Measurements from ENCODE around the gene HSPB1.
A peak's percentile ranks its signal among the peaks of the same experiment; 100 is the strongest.

HSPB1 gene

DNA sequence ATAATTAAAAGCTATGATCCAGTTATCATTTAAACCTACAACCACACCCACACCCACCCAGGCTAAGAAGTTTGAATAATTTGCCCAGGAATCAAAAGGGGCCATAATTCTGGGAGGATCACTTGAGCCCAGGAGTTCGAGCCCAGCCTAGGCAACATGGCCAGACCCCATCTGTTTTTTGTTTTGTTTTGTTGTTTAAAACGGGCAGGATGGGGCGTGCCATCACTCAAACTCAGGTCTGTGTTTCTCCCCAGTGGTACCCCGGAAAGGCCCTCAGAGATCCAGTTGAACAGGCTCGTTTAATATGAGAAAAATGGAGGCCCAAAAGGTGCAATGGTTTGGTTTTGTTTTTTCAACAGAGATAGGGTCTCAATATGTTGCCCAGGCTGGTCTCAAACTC, 23.3 kb downstream of the HSPB1 start:
- Histone ChIP-seq H3K27ac (no peak overlapping the region), H3K9ac (no peak overlapping the region), H3K4me2 (no peak overlapping the region), H3K36me3 (ENCODE audit: insufficient read depth) (peaks cover 31% of the 10 kb centered on the region), H3K27me3 (ENCODE audit: insufficient read depth, low read depth) (no peaks in the 10 kb centered on the region), H4K20me1 (ENCODE audit: insufficient read depth) (peaks cover 38% of the 10 kb centered on the region), H3K79me2 (ENCODE audit: insufficient read depth, low read depth) (peaks cover 60% of the 10 kb centered on the region), H3K4me3 (IDR thresholded peaks at IDR 0.05; ENCODE audit: insufficient read depth, low read depth, low read length) (no peak overlapping the region), H2AFZ (ENCODE audit: low read depth) (no peak overlapping the region), H3K4me1 (ENCODE audit: low read depth, poor library complexity, severe bottlenecking) (peaks cover 88% of the 10 kb centered on the region)
- TF ChIP-seq, protein P1, sequence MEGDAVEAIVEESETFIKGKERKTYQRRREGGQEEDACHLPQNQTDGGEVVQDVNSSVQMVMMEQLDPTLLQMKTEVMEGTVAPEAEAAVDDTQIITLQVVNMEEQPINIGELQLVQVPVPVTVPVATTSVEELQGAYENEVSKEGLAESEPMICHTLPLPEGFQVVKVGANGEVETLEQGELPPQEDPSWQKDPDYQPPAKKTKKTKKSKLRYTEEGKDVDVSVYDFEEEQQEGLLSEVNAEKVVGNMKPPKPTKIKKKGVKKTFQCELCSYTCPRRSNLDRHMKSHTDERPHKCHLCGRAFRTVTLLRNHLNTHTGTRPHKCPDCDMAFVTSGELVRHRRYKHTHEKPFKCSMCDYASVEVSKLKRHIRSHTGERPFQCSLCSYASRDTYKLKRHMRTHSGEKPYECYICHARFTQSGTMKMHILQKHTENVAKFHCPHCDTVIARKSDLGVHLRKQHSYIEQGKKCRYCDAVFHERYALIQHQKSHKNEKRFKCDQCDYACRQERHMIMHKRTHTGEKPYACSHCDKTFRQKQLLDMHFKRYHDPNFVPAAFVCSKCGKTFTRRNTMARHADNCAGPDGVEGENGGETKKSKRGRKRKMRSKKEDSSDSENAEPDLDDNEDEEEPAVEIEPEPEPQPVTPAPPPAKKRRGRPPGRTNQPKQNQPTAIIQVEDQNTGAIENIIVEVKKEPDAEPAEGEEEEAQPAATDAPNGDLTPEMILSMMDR (conservative IDR thresholded peaks at IDR 0.05; ENCODE audit: low read depth, low read length), result no peak

DNA sequence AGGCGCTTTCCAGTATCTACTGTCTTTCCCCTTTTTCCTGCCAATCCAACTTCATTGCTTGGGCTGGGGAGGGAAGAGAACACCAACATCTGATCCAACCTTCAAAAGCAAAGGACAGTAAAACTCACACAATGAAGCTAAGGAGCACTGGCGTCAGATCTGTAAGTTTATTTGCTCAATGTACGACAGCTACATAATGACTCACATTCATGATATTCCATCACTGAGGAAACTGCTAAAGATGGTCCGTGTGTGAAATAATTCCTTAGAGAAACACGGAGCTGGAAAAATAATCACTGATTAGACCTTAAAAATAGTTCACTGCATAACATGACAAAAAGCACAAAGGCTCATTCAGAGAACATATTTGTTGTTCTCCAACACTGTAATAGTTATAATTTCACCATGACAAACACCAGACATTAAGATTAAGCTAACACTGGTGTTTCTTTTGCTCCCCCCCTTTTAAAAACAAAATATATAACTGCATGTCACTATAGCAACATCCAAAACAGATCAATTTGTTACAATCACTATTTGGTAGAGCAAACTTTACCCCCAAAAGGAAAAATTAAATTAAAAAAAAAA, 24.3 kb downstream of the HSPB1 start:
- Histone ChIP-seq H3K4me2 (no peak overlapping the region), H2AFZ (ENCODE audit: low read depth) (no peak overlapping the region), H3K27me3 (ENCODE audit: insufficient read depth, low read depth) (no peaks in the 10 kb centered on the region), H3K79me2 (ENCODE audit: insufficient read depth, low read depth) (peaks cover 69% of the 10 kb centered on the region), H4K20me1 (ENCODE audit: insufficient read depth) (peaks cover 43% of the 10 kb centered on the region), H3K4me1 (ENCODE audit: low read depth, poor library complexity, severe bottlenecking) (peaks cover 82% of the 10 kb centered on the region), H3K36me3 (ENCODE audit: insufficient read depth) (peaks cover 31% of the 10 kb centered on the region), H3K27ac (no peak overlapping the region), H3K9ac (no peak overlapping the region), H3K4me3 (IDR thresholded peaks at IDR 0.05; ENCODE audit: insufficient read depth, low read depth, low read length) (no peak overlapping the region)
- TF ChIP-seq, protein P1 (conservative IDR thresholded peaks at IDR 0.05; ENCODE audit: low read depth, low read length), result no peak

DNA sequence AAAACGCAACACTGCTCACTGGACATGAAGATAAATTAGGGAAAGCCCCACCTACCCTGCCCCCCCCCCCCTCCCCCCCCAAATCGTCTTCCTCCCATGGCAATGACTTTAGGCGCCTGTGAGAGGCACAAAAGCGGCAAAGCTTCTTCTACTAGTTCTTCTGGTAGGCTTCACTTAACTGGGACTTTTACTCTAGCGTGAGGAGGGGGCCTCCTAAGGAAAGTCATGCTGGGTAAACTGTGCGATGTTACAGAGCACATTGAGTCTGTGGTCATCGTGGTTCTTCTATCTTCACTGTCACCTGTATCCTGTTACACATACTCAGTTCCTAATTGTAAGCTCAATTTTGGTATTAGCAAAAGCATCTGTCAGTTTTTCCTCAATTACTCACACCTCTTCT, 25.1 kb downstream of the HSPB1 start:
- Histone ChIP-seq H3K27me3 (ENCODE audit: insufficient read depth, low read depth) (no peaks in the 10 kb centered on the region), H4K20me1 (ENCODE audit: insufficient read depth) (peaks cover 51% of the 10 kb centered on the region), H3K4me2 (peak overlapping the region; percentile 7; the same call in 1 of the 2 replicates)

DNA sequence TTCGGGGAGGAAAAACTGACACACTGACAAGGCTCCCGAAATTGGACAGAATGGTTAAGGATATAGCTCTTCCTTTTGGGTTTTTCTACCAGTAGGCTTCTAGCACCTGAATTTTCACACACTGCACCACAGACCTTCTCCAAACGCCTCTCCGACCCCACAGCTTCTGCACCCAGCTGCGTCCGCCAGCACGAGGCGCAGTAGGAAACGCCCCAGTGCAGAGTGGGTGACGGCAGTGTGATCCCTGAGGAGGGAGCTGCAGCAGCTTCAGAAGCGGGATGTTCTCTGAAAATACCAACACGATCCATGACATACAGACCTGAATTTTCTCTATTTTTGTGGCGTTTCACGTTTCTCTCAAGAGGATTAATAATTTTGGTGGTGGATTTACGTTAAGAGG, 25.9 kb downstream of the HSPB1 start:
- Histone ChIP-seq H3K36me3 (ENCODE audit: insufficient read depth) (peaks cover 37% of the 10 kb centered on the region), H3K27ac (no peak overlapping the region)

More for the DNA sequence above, 25.1 kb downstream of the HSPB1 start:
- H3K27ac ChIP-seq, result no peak overlapping the region
- no peak overlapping the region for H3K9ac ChIP-seq
- peaks cover 73% of the 10 kb centered on the region for H3K4me1 ChIP-seq (ENCODE audit: low read depth, poor library complexity, severe bottlenecking)
- no peak overlapping the region for H2AFZ ChIP-seq (ENCODE audit: low read depth)
- H3K36me3 ChIP-seq (ENCODE audit: insufficient read depth), result peaks cover 37% of the 10 kb centered on the region
- no peak overlapping the region for H3K4me3 ChIP-seq (IDR thresholded peaks at IDR 0.05; ENCODE audit: insufficient read depth, low read depth, low read length)
- TF ChIP-seq, protein P1 (conservative IDR thresholded peaks at IDR 0.05; ENCODE audit: low read depth, low read length), result no peak
- H3K79me2 ChIP-seq (ENCODE audit: insufficient read depth, low read depth), result peaks cover 78% of the 10 kb centered on the region

More for the DNA sequence above, 25.9 kb downstream of the HSPB1 start:
- H3K4me2 ChIP-seq, result peak overlapping the region; percentile 7; the same call in 1 of the 2 replicates
- H3K27me3 ChIP-seq (ENCODE audit: insufficient read depth, low read depth), result no peaks in the 10 kb centered on the region
- no peak overlapping the region for H3K4me3 ChIP-seq (IDR thresholded peaks at IDR 0.05; ENCODE audit: insufficient read depth, low read depth, low read length)
- no peak overlapping the region for H3K9ac ChIP-seq
- TF ChIP-seq, protein P1 (conservative IDR thresholded peaks at IDR 0.05; ENCODE audit: low read depth, low read length), result no peak
- no peak overlapping the region for H2AFZ ChIP-seq (ENCODE audit: low read depth)
- H4K20me1 ChIP-seq (ENCODE audit: insufficient read depth), result peaks cover 59% of the 10 kb centered on the region
- H3K79me2 ChIP-seq (ENCODE audit: insufficient read depth, low read depth), result peaks cover 85% of the 10 kb centered on the region
- H3K4me1 ChIP-seq (ENCODE audit: low read depth, poor library complexity, severe bottlenecking), result peaks cover 65% of the 10 kb centered on the region
